Naive thymus-derived CD8-positive, alpha-beta T cell (primary cell): ENCODE results near the gene TSSK3. TPM values are rescaled to one million over a fixed set of nuclear protein-coding genes. Genes with fewer than 3 reads are reported as not detected.
"Not testable (repeated sequence)": the region's sequence is repeated elsewhere in the genome, so short reads cannot be mapped to it uniquely, and the experiment has no call there.

Experiments used
- ATAC-seq, 2 donors: fragments of 150-1000 bp; cut with Tn5 transposase in 1 of 2; sonication (Bioruptor Pico), chemical (Tn5 transposase) in 1 of 2; 1 replicate in 1 of 2; 2 replicates in 1 of 2; pipeline ENCODE4 v1.10.0; 2021; ENCODE audit warnings: mild to moderate bottlenecking in 2 of 2, moderate library complexity in 2 of 2
- POLR2A ChIA-PET: fragments of 350-600 bp; sonication (Branson Sonifier 250); formaldehyde crosslinking; loops from one replicate; lab custom pipeline; 2021; ENCODE audit warnings: antibody characterized with exemption; lab: Charles Lee
- DNase-seq, 10 donors: peaks; one replicate each; pipeline versions ENCODE4 v3.0.0 to v3.0.0-alpha.2; 2020 to 2022
- H3K27ac Mint-ChIP-seq, 10 donors: one replicate each; pipeline ENCODE4 v1.8.0; 2020 to 2022; ENCODE audit warnings: mild to moderate bottlenecking in 10 of 10, mixed read lengths in 10 of 10, moderate library complexity in 4 of 10, inconsistent platforms in 1 of 10
- H3K27me3 Mint-ChIP-seq, 5 donors: one replicate each; pipeline ENCODE4 v1.8.0; 2021 to 2022; ENCODE audit warnings: mixed read lengths in 5 of 5
- H3K36me3 Mint-ChIP-seq, 3 donors: one replicate each; pipeline ENCODE4 v1.8.0; 2020 to 2022; ENCODE audit warnings: mixed read lengths in 3 of 3, mild to moderate bottlenecking in 2 of 3, inconsistent platforms in 1 of 3
- H3K4me1 Mint-ChIP-seq, 4 donors: one replicate each; pipeline ENCODE4 v1.8.0; 2021 to 2022; ENCODE audit warnings: mixed read lengths in 4 of 4
- H3K4me3 Mint-ChIP-seq, 10 donors: one replicate each; pipeline ENCODE4 v1.8.0; 2020 to 2022; ENCODE audit warnings: mild to moderate bottlenecking in 10 of 10, mixed read lengths in 10 of 10, moderate library complexity in 6 of 10, inconsistent platforms in 1 of 10
- H3K9me3 Mint-ChIP-seq, 9 donors: one replicate each; pipeline ENCODE4 v1.8.0; 2020 to 2022; ENCODE audit warnings: mixed read lengths in 9 of 9, mild to moderate bottlenecking in 3 of 9, inconsistent platforms in 1 of 9, moderate library complexity in 1 of 9
- polyA plus RNA-seq, 3 donors: library from polyadenylated mRNA; unstranded; fragments of 300-500 nt; fragmentation: Illumina TruSeq; gene quantifications; one replicate each; pipeline ENCODE4 v1.2.3, GENCODE V29; 2021
- total RNA-seq, 8 experiments: library from RNA in 2 of 8; stranded (reverse) in 2 of 8; gene quantifications; one replicate each; pipeline ENCODE4 v1.2.3 and lab custom pipeline; 2021 to 2026

The TSSK3 gene
- total and polyA plus RNA-seq, 5 experiments from 2014 or later: 0.20 to 3.7 (median 2.5) TPM

DNA sequence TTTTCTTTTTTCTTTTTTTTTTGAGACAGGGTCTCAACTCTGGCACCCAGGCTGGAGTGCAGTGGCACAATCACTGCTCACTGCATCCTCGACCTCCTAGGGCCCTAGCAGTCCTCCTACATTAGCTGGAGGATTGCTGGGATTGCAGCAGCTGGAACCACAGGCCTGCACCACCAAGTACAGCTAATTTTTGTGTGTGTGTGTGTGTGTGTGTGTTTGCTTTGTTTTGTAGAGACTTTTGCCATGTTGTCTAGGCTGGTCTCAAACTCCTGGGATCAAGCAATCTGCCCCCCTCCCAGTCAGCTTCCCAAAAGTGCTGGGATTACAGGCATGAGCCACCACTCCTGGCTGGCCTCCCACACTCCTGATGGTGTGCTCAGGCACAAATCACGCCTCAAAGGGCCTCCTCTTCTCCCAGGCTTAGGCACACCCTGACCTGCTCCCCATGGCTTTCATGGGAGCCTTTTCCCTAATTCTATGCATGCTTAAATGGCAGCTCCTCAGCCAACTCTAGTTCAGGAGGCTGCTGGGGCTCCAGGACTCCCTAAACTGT, 9.4 kb upstream of the TSSK3 start:
- peak overlapping the region in 6 of 10 donors; percentile 34 to 79 (median 48) for H3K27ac Mint-ChIP-seq
- DNase-seq: no peak

DNA sequence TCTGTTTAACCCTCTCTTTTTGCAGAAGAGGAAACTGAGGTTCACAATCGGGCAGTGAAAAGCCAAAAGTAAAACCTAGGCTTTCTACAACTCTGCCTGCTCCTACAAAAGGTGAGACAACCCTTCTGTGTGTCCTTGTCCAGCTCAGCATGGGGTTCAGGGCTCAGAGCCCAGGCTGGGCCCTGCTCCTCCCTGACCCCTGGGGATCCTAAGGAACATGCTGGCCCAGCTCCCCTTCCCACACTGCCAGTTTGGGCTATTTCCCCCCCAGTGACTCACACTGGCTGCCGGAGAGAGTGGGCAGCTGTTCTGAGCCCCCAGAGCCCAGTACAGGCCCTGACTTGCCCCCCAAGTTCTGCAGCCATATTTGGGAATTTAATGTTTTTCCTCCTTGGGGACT, 8.9 kb upstream of the TSSK3 start:
- H3K27me3 Mint-ChIP-seq: no peaks in the 10 kb centered on the region
- H3K36me3 Mint-ChIP-seq: peaks cover 0 to 8% (median 0%) of the 10 kb centered on the region in 3 donors
- H3K4me1 Mint-ChIP-seq: peaks cover 25 to 57% (median 46%) of the 10 kb centered on the region in 4 donors
- H3K9me3 Mint-ChIP-seq: no peaks in the 10 kb centered on the region
- H3K4me3 Mint-ChIP-seq: peak overlapping the region; percentile 32 to 86 (median 68)
- peak overlapping the region in 7 of 10 donors; percentile 46 to 79 (median 67) for H3K27ac Mint-ChIP-seq
- no peak for ATAC-seq
- no peak for DNase-seq
- POLR2A ChIA-PET: interaction anchor here (0.8 to 11.8 kb wide), 6 partner anchors 9 to 104 kb away, joined by 3 to 147 read pairs (median 6); partner anchors contain the start of genes BSDC1, LCK and MARCKSL1

More for the DNA sequence above, 9.4 kb upstream of the TSSK3 start:
- H3K27me3 Mint-ChIP-seq: no peaks in the 10 kb centered on the region
- POLR2A ChIA-PET: interaction anchor here (0.6 to 11.8 kb wide), 10 partner anchors 8 to 103 kb away, joined by 3 to 147 read pairs (median 5); partner anchors contain the start of genes BSDC1, FAM229A, LCK and MARCKSL1
- H3K4me1 Mint-ChIP-seq: peaks cover 25 to 58% (median 47%) of the 10 kb centered on the region in 4 donors
- peaks cover 0 to 8% (median 0%) of the 10 kb centered on the region in 3 donors for H3K36me3 Mint-ChIP-seq
- peak overlapping the region; percentile 37 to 90 (median 77) for H3K4me3 Mint-ChIP-seq
- ATAC-seq: no peak
- no peaks in the 10 kb centered on the region for H3K9me3 Mint-ChIP-seq

DNA sequence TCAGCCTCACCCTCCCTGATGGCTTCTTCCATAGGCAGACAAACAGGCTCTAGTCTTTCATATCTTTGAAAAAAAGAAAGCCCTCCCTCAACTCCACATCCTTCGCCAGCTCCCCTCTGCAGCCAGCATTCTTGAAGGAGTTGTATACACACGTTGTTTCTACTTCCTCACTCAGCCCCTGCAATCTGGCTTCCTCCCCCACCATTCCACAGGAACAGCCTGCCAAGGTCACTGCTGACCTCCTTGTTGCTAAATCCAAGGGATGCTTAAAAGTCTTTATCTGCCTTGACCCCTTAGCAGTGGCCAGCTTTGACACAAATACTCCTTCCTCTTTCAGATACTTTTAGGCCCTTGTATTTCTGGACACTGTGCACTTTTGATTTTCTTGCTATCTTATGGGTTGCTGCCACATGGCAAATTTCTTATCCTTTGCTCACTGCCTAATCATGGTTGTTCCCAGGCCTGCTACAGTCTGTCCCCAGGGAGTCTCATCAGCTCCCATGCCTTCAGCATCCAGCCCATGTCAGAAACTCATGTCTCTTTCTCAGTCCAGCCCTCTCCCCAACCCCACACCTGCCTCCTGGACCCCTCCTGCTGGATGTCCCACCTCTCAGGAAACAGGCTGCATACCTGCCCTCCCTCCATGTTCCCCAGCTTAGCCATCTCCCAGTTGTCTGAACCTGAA, 8.3 kb upstream of the TSSK3 start:
- peaks cover 0 to 8% (median 0%) of the 10 kb centered on the region in 3 donors for H3K36me3 Mint-ChIP-seq
- peak overlapping the region; percentile 3 to 75 (median 64) for H3K4me3 Mint-ChIP-seq
- ATAC-seq (no peak), DNase-seq (no peak)
- peak overlapping the region in 8 of 10 donors; percentile 8 to 79 (median 70) for H3K27ac Mint-ChIP-seq
- no peaks in the 10 kb centered on the region for H3K27me3 Mint-ChIP-seq
- H3K4me1 Mint-ChIP-seq: peaks cover 23 to 54% (median 40%) of the 10 kb centered on the region in 4 donors
- no peaks in the 10 kb centered on the region for H3K9me3 Mint-ChIP-seq
- POLR2A ChIA-PET: interaction anchor here (1.0 to 11.8 kb wide), 5 partner anchors 8 to 138 kb away, joined by 3 to 147 read pairs (median 9); partner anchors contain the start of genes LCK and MARCKSL1

DNA sequence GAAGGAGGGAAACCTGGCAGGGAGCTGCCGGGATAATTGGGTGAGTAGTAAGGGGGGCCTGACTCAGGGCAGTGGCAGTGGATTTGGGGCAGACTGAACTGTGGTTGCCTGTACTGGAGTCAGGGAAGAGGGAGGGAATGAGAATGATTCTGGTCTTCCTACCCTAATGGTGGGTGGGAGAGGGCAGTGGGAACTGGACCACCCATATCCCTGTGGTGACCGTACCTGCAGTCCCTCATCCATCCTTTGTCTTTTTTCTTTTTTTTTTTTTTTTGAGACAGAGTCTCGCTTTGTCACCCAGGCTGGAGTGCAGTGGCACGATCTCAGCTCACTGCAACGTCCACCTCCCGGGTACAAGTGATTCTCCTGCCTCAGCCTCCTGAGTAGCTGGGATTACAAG, 6.6 kb upstream of the TSSK3 start:
- POLR2A ChIA-PET: interaction anchor here (0.9 to 11.8 kb wide), 2 partner anchors 18 to 34 kb away, joined by 3 to 147 read pairs; partner anchors contain the start of gene MARCKSL1
- not testable (repeated sequence) for H3K36me3 Mint-ChIP-seq, ATAC-seq, H3K9me3 Mint-ChIP-seq, DNase-seq, H3K4me3 Mint-ChIP-seq, H3K27me3 Mint-ChIP-seq
- Mint-ChIP-seq H3K4me1 (peaks cover 24 to 53% (median 38%) of the 10 kb centered on the region in 4 donors), H3K27ac (peak overlapping the region in 1 of 10 donors; percentile 8)

DNA sequence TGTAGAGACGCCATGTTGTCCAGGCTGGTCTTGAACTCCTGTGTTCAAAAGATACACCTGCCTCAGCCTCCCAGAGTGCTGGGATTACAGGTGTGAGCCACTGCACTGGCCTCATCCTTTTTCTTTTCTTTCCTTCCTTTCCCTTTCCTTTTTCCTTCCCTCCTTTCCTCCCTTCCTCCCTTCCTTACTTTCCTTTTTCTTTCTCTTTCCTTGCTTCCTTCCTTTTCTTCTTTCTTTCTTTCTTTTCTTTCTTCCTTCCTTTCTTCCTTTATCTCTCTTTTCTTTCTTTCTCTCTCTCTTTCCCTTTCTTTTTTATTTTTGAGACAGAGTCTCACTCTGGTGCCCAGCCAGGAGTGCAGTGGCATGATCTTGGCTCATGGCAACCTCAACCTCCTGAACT, 5.9 kb upstream of the TSSK3 start:
- POLR2A ChIA-PET: no interaction called here
- ATAC-seq: no peak
- peaks cover 0 to 8% (median 0%) of the 10 kb centered on the region in 3 donors for H3K36me3 Mint-ChIP-seq
- H3K27me3 Mint-ChIP-seq: peaks cover 0 to 3% (median 0%) of the 10 kb centered on the region in 5 donors
- H3K9me3 Mint-ChIP-seq: no peaks in the 10 kb centered on the region
- H3K4me3 Mint-ChIP-seq: peak overlapping the region in 1 of 10 donors; percentile 48
- H3K4me1 Mint-ChIP-seq: peaks cover 27 to 53% (median 37%) of the 10 kb centered on the region in 4 donors
- peak overlapping the region in 1 of 10 donors; percentile 8 for H3K27ac Mint-ChIP-seq
- no peak for DNase-seq

DNA sequence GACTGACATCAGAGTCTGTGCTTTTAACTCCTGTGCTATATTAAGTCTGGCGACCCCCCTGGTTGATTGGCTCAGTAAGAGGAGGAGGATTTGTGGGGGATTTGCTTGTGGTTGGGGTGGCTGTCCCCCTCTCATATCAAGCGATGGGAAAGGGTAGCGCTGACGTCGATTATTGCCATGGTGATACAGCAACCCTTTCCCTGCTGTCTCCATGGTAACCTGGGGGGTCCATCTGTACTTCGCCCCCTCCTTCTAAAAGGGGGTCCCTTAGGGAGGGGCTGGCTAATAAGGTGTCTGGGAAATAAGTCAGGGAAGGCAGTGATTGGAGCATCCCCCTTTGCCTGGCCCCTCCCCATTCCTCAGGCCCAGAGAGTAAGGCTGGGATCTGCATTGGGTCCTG, 4.7 kb upstream of the TSSK3 start:
- peaks cover 0 to 3% (median 0%) of the 10 kb centered on the region in 5 donors for H3K27me3 Mint-ChIP-seq
- peak overlapping the region in 1 of 10 donors; percentile 31 for H3K27ac Mint-ChIP-seq
- H3K36me3 Mint-ChIP-seq: peaks cover 0 to 8% (median 0%) of the 10 kb centered on the region in 3 donors
- no peak overlapping the region for H3K4me3 Mint-ChIP-seq
- H3K9me3 Mint-ChIP-seq: no peaks in the 10 kb centered on the region
- POLR2A ChIA-PET: interaction anchor here (0.6 to 1.3 kb wide), 3 partner anchors 13 to 260 kb away, joined by 3 read pairs; no protein-coding TSS in a partner anchor
- ATAC-seq (no peak), DNase-seq (no peak)
- peaks cover 31 to 62% (median 37%) of the 10 kb centered on the region in 4 donors for H3K4me1 Mint-ChIP-seq

DNA sequence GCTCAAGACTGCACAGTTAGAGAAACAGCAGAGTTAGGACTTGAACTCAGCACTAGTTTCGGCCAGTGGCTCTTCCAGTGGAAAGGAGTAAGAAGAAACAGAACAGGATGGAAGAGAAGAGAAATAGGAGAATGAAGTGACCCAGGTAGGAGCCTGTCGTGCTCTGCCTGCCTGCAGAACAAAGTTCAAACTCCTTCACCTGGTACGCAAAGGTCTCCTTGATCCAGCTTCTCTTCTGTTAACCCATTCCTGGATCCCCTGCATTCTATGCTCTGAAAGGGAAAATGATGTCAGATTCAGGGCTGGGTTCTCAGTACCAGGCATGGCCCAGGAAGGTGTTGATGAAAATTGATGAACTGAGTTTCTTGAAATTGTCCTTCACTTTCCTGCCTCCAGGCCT, 3.9 kb upstream of the TSSK3 start:
- H3K9me3 Mint-ChIP-seq: no peaks in the 10 kb centered on the region
- POLR2A ChIA-PET: interaction anchor here (0.6 to 3.3 kb wide), 5 partner anchors 17 to 109 kb away, joined by 3 to 16 read pairs (median 8); partner anchors contain the start of genes BSDC1 and MARCKSL1
- H3K4me1 Mint-ChIP-seq: peaks cover 29 to 58% (median 34%) of the 10 kb centered on the region in 4 donors
- peak overlapping the region in 5 of 10 donors; percentile 12 to 72 (median 64) for H3K27ac Mint-ChIP-seq
- H3K4me3 Mint-ChIP-seq: peak overlapping the region in 1 of 10 donors; percentile 42
- DNase-seq (no peak), ATAC-seq (no peak)
- peaks cover 0 to 8% (median 2%) of the 10 kb centered on the region in 3 donors for H3K36me3 Mint-ChIP-seq
- peaks cover 0 to 3% (median 0%) of the 10 kb centered on the region in 5 donors for H3K27me3 Mint-ChIP-seq

DNA sequence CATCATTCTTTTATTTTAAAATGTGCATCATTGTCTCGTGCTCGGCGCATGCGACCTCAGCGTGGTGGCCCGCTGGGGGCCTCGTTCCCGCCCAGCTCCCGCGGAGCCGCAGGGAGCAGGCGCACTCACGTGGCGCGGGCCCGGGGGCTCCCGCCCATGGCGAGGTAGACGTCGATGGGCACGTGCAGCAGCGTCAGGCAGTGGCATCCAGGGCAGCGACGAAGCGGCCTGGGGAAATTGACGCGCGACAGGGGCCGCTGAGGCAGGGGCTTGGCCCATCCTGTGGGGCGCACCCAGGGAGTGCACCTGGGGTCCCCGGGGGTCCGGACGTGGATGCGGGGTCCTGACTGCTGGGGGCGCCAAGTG, 1.0 kb upstream of the TSSK3 start:
- Mint-ChIP-seq H3K4me3 (peak overlapping the region in 5 of 10 donors; percentile 68 to 85 (median 79)), H3K27me3 (peaks cover 0 to 3% (median 0%) of the 10 kb centered on the region in 5 donors), H3K36me3 (peaks cover 0 to 10% (median 2%) of the 10 kb centered on the region in 3 donors), H3K4me1 (peaks cover 16 to 37% (median 25%) of the 10 kb centered on the region in 4 donors), H3K9me3 (no peaks in the 10 kb centered on the region), H3K27ac (peak overlapping the region in 1 of 10 donors; percentile 92)
- peak; percentile 3 to 7 for ATAC-seq
- POLR2A ChIA-PET: interaction anchor here (0.7 to 3.3 kb wide), 5 partner anchors 9 to 112 kb away, joined by 3 to 16 read pairs (median 6); partner anchors contain the start of gene MARCKSL1
- DNase-seq: no peak

DNA sequence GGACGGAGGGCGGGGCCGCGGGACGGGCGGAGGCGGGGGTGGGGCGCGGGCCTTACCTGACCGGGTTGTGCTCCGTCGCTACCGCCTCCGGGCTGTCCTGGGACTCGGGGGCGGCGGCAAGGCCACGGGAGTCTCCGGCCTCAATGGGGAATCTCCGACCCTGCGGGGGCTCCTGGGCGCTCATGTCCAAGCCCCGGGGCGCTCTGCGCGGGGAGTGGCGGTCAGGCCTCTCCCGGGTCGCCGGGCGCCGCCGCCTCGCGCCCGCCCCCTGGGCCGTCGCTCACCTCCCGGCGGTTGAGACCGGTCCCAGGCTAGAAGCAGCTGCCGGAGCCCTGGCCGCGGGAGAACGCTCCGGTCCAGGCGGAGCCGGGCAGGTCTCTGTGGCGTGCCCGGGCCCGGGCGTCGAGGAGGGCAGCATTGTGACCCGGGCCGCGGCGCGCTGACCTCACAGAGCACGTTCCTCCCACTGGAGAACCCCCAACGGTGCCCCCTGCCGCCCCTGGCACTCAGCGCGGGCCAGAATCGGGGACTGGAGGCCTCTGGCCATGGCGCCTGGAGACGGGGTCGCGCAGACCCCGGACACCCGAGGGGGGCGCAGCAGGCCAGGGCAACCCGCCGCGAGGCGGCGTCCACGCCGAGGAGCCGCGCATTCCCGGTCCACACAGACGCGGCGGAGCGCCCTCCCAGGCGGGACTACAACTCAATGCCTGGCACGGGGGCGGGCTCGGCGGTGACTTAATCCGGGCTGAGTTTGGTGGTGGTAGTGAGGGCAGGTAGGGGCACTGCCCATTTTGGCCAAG, 465 bp upstream of the TSSK3 start:
- Mint-ChIP-seq H3K36me3 (peaks cover 0 to 13% (median 2%) of the 10 kb centered on the region in 3 donors), H3K9me3 (no peaks in the 10 kb centered on the region), H3K4me1 (peaks cover 16 to 37% (median 25%) of the 10 kb centered on the region in 4 donors), H3K4me3 (peak overlapping the region in 8 of 10 donors; percentile 15 to 83 (median 58)), H3K27me3 (peaks cover 0 to 3% (median 0%) of the 10 kb centered on the region in 5 donors), H3K27ac (peak overlapping the region in 2 of 10 donors; percentile 18 to 50)
- DNase-seq (peak in 6 of 10 donors; percentile 18 to 32 (median 29)), ATAC-seq (peak; percentile 58 to 62)
- POLR2A ChIA-PET: interaction anchor here (0.5 to 3.3 kb wide), 6 partner anchors 10 to 112 kb away, joined by 3 to 16 read pairs (median 4); partner anchors contain the start of gene MARCKSL1

DNA sequence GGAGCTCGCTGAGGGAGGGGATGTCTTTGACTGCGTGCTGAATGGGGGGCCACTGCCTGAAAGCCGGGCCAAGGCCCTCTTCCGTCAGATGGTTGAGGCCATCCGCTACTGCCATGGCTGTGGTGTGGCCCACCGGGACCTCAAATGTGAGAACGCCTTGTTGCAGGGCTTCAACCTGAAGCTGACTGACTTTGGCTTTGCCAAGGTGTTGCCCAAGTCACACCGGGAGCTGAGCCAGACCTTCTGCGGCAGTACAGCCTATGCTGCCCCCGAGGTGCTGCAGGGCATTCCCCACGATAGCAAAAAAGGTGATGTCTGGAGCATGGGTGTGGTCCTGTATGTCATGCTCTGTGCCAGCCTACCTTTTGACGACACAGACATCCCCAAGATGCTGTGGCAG, 1.4 kb downstream of the TSSK3 start:
- POLR2A ChIA-PET: interaction anchor here (0.5 to 2.6 kb wide), 3 partner anchors 13 to 601 kb away, joined by 3 to 11 read pairs (median 3); partner anchors contain the start of gene MARCKSL1
- peaks cover 0 to 3% (median 0%) of the 10 kb centered on the region in 5 donors for H3K27me3 Mint-ChIP-seq
- ATAC-seq (no peak), DNase-seq (no peak)
- peaks cover 16 to 32% (median 24%) of the 10 kb centered on the region in 4 donors for H3K4me1 Mint-ChIP-seq
- H3K27ac Mint-ChIP-seq: peak overlapping the region in 2 of 10 donors; percentile 20 to 34
- H3K36me3 Mint-ChIP-seq: peaks cover 0 to 25% (median 2%) of the 10 kb centered on the region in 3 donors
- no peaks in the 10 kb centered on the region for H3K9me3 Mint-ChIP-seq
- H3K4me3 Mint-ChIP-seq: peak overlapping the region in 1 of 10 donors; percentile 4

DNA sequence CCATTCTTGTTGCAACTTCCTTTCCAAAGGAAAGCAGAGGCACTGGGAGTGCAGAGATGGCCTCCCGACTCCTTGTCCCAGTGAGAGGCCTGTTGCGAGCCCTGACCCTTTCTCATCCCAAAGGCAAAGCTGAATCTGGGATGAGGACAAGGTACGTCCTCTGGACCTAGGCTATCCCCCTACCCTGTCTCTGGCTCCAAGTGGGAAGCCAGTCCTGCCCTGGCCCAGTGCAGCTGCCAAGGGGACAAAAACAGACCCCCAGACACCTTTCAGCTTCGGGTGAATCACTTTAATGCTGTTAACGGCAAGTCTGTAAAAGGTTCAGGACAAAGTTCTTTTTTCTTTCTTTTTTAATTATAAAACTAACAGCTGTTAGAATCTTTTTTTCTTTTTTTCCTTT, 2.5 kb downstream of the TSSK3 start:
- Mint-ChIP-seq H3K27ac (no peak overlapping the region), H3K27me3 (peaks cover 0 to 3% (median 0%) of the 10 kb centered on the region in 5 donors), H3K36me3 (peaks cover 0 to 33% (median 6%) of the 10 kb centered on the region in 3 donors), H3K4me3 (no peak overlapping the region), H3K9me3 (no peaks in the 10 kb centered on the region), H3K4me1 (peaks cover 10 to 29% (median 18%) of the 10 kb centered on the region in 4 donors)
- DNase-seq (no peak), ATAC-seq (no peak)
- POLR2A ChIA-PET: interaction anchor here (1.2 to 1.9 kb wide), 2 partner anchors 20 to 29 kb away, joined by 4 to 9 read pairs; partner anchors contain the start of gene BSDC1
